Hepatocyte (in vitro differentiated cells): ENCODE data around the gene CTSD.

ENCODE experiments used
- EZH2 ChIP-seq: fragments of 200-600 bp; sonication (generic); IDR thresholded peaks from 2 replicates; pipeline ENCODE4 v1.6.1; 2016; ENCODE audit warnings: antibody characterized with exemption, mild to moderate bottlenecking, borderline replicate concordance
- EZH2phosphoT487 ChIP-seq: fragments of 200-600 bp; sonication (generic); IDR thresholded peaks from one replicate; pipeline ENCODE4 v1.6.1; 2018; ENCODE audit warnings: antibody characterized with exemption, mild to moderate bottlenecking, low read depth, moderate library complexity; ENCODE audit not compliant: unreplicated experiment, severe bottlenecking
- TF ChIP-seq, protein P1 (sequence below): fragments of 200-600 bp; sonication (generic); IDR thresholded peaks from 2 replicates; pipeline ENCODE4 v1.5.1; 2016; ENCODE audit warnings: antibody characterized with exemption, mild to moderate bottlenecking; ENCODE audit not compliant: poor library complexity

DNA sequence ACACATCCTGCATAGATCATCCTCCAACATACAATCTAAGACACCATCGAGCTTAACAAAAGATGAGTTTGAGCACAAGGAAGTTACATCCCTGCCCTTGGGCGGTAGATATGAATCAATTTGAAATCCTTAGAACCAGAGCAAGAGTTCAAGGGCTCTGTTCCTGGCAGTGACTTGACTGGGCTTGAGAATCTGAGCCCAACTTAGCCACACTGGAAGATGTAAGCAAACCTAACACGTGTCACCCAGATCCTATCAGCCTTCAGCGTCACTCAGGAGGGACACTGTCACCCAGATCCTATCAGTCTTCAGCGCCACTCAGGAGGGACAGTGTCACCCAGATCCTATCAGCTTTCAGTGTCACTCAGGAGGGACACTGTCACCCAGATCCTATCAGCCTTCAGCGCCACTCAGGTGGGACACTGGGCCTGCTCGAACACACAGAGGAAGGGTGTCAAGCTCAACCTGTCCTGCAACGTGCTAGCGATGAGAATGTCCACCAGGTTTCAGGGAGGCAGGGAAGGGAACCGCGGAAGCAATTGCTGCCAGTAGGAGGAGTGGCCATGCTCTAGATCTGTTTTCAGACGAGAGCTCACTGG lies 32.8 kb upstream of the CTSD start:
- TF ChIP-seq, protein P1, sequence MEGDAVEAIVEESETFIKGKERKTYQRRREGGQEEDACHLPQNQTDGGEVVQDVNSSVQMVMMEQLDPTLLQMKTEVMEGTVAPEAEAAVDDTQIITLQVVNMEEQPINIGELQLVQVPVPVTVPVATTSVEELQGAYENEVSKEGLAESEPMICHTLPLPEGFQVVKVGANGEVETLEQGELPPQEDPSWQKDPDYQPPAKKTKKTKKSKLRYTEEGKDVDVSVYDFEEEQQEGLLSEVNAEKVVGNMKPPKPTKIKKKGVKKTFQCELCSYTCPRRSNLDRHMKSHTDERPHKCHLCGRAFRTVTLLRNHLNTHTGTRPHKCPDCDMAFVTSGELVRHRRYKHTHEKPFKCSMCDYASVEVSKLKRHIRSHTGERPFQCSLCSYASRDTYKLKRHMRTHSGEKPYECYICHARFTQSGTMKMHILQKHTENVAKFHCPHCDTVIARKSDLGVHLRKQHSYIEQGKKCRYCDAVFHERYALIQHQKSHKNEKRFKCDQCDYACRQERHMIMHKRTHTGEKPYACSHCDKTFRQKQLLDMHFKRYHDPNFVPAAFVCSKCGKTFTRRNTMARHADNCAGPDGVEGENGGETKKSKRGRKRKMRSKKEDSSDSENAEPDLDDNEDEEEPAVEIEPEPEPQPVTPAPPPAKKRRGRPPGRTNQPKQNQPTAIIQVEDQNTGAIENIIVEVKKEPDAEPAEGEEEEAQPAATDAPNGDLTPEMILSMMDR: no peak
- no peak for TF ChIP-seq EZH2
- TF ChIP-seq EZH2phosphoT487: no peak
